ENCODE measurements around the gene FLNB. TPM values are rescaled to one million over a fixed set of nuclear protein-coding genes. Genes with fewer than 3 reads are reported as not detected.

Gene FLNB
- total and polyA plus RNA-seq, 2 of the 13 experiments (the other 11 are each of a cell fraction or from before 2014, with no cell fraction given), result 106 to 130 TPM

GRCh38 chr3:58120075-58120812, 112.0 kb downstream of the FLNB start (continued):
- TF ChIP-seq ZBTB33 (CRISPR knock-in tag; IDR thresholded peaks at IDR 0.05), result no peak
- no peak for TF ChIP-seq ZSCAN5A (CRISPR knock-in tag; IDR thresholded peaks at IDR 0.05; ENCODE audit: borderline replicate concordance)
- no peak for TF ChIP-seq ZNF570 (CRISPR knock-in tag; IDR thresholded peaks at IDR 0.05; ENCODE audit: borderline replicate concordance)
- no peak for TF ChIP-seq KDM1A (CRISPR knock-in tag; IDR thresholded peaks at IDR 0.05)
- TF ChIP-seq TP53 (CRISPR knock-in tag; conservative IDR thresholded peaks at IDR 0.05), result no peak
- no peak for TF ChIP-seq CEBPG (CRISPR knock-in tag; IDR thresholded peaks at IDR 0.05)
- TF ChIP-seq HMG20A (CRISPR knock-in tag; IDR thresholded peaks at IDR 0.05; ENCODE audit: borderline replicate concordance), result no peak
- no peak for TF ChIP-seq ZNF432 (CRISPR knock-in tag; IDR thresholded peaks at IDR 0.05; ENCODE audit: borderline replicate concordance)
- no peak for TF ChIP-seq YEATS4 (CRISPR knock-in tag; IDR thresholded peaks at IDR 0.05; ENCODE audit: borderline replicate concordance)

- intact Hi-C loops (cut with micrococcal nuclease; ENCODE audit: unreplicated experiment), result no loop called here
- POLR2A ChIA-PET, result no interaction called here
- Histone ChIP-seq H3K9ac (ENCODE audit: insufficient read depth, low read depth, low read length) (no peak overlapping the region), H4K20me1 (ENCODE audit: insufficient read depth, low read length) (no peaks in the 10 kb centered on the region), H3K4me2 (ENCODE audit: low read depth, low read length) (no peak overlapping the region), H3K9me3 (ENCODE audit: low read length) (no peaks in the 10 kb centered on the region), H3K27me3 (ENCODE audit: control insufficient read depth in 1 of 2, insufficient read depth in 2 of 2, low read length in 2 of 2) (no peaks in the 10 kb centered on the region), H3K36me3 (replicated peaks in 1 of 2; ENCODE audit: control insufficient read depth in 1 of 2, insufficient read depth in 2 of 2, low read length in 2 of 2) (peaks cover 54 to 96% of the 10 kb centered on the region in 2 experiments), H3K4me3 (replicated peaks in 1 of 3; ENCODE audit: insufficient read depth in 1 of 3, low read depth in 2 of 3, low read length in 3 of 3) (no peak overlapping the region), H3K27ac (ENCODE audit: extremely low read length, insufficient read depth, low read length) (no peak overlapping the region), H2AFZ (ENCODE audit: low read length) (no peak overlapping the region), H3K79me2 (ENCODE audit: insufficient read depth, low read length) (no peaks in the 10 kb centered on the region), H3K4me1 (ENCODE audit: insufficient read depth, low read length) (peaks cover 11% of the 10 kb centered on the region; the same call in 1 of the 2 replicates)
- ATAC-seq (no peak), DNase-seq (ENCODE audit: low spot score) (no peak), FAIRE-seq (no peak)
- TF ChIP-seq ZNF746 (CRISPR knock-in tag; IDR thresholded peaks at IDR 0.05) (no peak), FOSL1 (CRISPR knock-in tag; IDR thresholded peaks at IDR 0.05; ENCODE audit: borderline replicate concordance) (no peak), DNMT1 (CRISPR knock-in tag; IDR thresholded peaks at IDR 0.05) (no peak)
- in situ Hi-C loops (cut with HindIII; ENCODE audit: extremely low pct_ligation_motif_present, low pct_unique_long_range_greater_than_20kb), result no loop called here
- CTCF ChIA-PET (ENCODE audit: low intra/inter-chr PET ratio, low total read pairs), result no interaction called here
- no TSS peak for BruUV-seq (replicated peaks)
- 97% methylated on average over 6 of the region's 11 CpGs for whole genome bisulfite sequencing (ENCODE audit: low lambda C conversion rate)
Measured at GRCh38 chr3:58121183-58121582, 113.0 kb downstream of the FLNB start.
